ENCODE results near the gene KLK10.
"Not testable (repeated sequence)": the region's sequence is repeated elsewhere in the genome, so short reads cannot be mapped to it uniquely, and the experiment has no call there.

The KLK10 gene

DNA sequence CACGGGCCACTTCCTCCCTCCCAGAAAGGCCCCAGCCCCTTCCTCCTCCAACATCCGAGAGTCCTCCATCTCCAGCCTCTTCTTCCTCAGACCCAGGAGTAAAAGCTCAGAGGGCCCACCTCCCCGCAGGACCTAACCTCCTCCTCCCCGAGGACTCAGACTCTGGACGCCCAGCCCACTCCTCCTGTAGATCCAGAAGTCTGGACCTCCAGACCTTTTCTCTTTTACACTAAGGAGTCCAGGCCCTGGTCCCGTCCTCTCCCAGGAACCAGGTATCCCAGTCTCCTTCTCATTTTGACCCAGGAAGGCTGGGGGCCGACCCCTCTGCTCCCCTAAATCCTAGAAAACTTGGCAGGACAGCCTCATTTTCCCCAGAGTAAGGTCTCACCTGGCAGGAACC lies 16.2 kb downstream of the KLK10 start:
- H3K36me3 ChIP-seq (ENCODE audit: control insufficient read depth, insufficient read depth, low read length): no peaks in the 10 kb centered on the region
- no peak overlapping the region for H3K4me3 ChIP-seq (ENCODE audit: low read length)
- no peak overlapping the region for H3K27ac ChIP-seq (ENCODE audit: low read length)
- WGBS (ENCODE audit: insufficient coverage, insufficient read length): no CpG with 5 or more reads among the region's 7 CpGs
- H3K27me3 ChIP-seq (ENCODE audit: control insufficient read depth, insufficient read depth, low read length): no peaks in the 10 kb centered on the region
- H3K9me3 ChIP-seq (ENCODE audit: control insufficient read depth, insufficient read depth, low read length): no peaks in the 10 kb centered on the region
- no peak for DNase-seq (ENCODE audit: low read depth, low spot score)
- H3K4me1 ChIP-seq (ENCODE audit: control insufficient read depth, insufficient read depth, low read length): peaks cover 1% of the 10 kb centered on the region

DNA sequence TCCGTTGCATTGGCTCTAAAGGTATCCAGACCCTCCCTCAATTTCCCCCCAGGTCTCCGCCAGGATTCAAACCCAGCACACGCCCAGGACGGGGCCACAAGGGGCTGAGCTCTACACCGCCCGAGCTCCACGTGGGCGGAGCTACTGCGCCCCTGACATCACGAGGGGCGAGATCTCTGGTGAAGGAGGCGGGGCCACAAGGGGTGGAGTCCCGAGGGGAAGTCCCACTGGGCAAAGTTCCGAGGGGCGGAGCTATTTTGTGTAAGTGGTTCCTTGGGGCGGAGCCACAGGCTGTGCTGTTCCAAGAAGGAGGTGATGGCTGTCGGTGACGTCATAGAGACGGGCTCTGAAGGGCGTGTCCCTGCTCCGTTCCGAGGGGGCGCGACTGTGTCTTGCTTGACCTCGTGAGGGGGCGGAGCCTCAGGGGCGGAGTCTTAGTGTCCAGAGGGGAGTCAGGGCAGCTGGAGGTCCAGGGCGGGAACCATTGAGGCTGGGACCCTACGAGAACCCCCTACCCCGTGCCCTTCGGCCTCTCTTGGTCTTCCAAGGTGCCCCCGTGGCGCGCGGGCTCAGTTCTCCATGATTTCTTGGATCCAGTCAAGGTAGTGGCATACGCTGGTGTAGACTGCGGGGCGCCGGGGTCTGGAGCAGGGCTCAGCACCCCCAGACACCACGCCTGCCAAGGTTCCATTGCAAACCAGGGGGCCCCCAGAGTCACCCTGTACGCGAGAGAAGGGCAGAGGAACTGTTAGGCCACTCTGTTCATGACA lies 16.8 kb downstream of the KLK10 start:
- no peaks in the 10 kb centered on the region for H3K36me3 ChIP-seq (ENCODE audit: control insufficient read depth, insufficient read depth, low read length)
- no CpG with 5 or more reads among the region's 42 CpGs for WGBS (ENCODE audit: insufficient coverage, insufficient read length)
- no peaks in the 10 kb centered on the region for H3K9me3 ChIP-seq (ENCODE audit: control insufficient read depth, insufficient read depth, low read length)
- H3K4me3 ChIP-seq (ENCODE audit: low read length): no peak overlapping the region
- no peak overlapping the region for H3K27ac ChIP-seq (ENCODE audit: low read length)
- no peaks in the 10 kb centered on the region for H3K27me3 ChIP-seq (ENCODE audit: control insufficient read depth, insufficient read depth, low read length)
- H3K4me1 ChIP-seq (ENCODE audit: control insufficient read depth, insufficient read depth, low read length): peaks cover 1% of the 10 kb centered on the region
- no peak for DNase-seq (ENCODE audit: low read depth, low spot score)

DNA sequence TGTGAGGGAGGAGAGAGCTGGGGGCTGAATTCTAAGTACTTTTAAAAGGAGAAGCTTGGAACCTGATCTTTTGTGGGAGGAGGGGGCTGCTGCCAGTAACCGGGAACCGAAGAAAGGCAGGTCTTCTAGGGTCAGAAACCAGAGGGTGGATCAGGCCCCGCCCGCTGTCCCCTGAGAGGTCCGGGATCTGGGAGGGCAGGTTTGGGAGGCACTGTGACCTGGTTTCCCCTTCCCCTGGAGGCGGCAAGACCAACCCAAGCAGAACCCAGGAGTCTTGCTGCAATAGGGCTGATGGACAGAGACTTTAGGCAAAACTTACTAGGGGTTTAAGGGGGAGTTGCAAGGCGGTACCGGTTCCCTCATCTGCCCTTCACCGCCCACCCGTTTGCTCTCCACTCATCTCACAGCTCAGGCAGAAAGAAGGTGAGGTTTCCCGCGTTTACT lies 17.4 kb downstream of the KLK10 start:
- H3K36me3 ChIP-seq (ENCODE audit: control insufficient read depth, insufficient read depth, low read length): no peaks in the 10 kb centered on the region
- H3K4me1 ChIP-seq (ENCODE audit: control insufficient read depth, insufficient read depth, low read length): peaks cover 1% of the 10 kb centered on the region
- no peak overlapping the region for H3K27ac ChIP-seq (ENCODE audit: low read length)
- no CpG with 5 or more reads among the region's 12 CpGs for WGBS (ENCODE audit: insufficient coverage, insufficient read length)
- H3K9me3 ChIP-seq (ENCODE audit: control insufficient read depth, insufficient read depth, low read length): no peaks in the 10 kb centered on the region
- H3K27me3 ChIP-seq (ENCODE audit: control insufficient read depth, insufficient read depth, low read length): no peaks in the 10 kb centered on the region
- no peak overlapping the region for H3K4me3 ChIP-seq (ENCODE audit: low read length)
- DNase-seq (ENCODE audit: low read depth, low spot score): no peak

DNA sequence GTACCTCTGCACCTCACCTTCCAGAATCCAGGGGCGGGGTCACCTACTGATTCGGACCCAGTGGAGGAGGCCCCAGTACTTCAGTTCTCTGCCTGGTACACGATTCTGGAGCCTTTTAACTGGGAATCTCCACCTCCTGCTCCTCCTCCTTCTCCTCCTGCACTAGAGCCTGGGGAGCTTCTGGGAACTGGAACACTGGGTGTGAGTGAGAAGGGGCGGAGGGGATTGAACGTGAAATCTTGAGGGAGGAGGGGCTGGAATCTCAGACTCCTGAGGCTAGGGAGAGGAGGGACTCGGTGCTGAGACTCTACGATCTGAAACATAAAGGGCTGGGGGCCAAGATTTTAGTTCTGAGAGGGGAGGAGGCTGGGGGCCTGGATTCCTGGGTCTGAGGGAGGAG lies 18.0 kb downstream of the KLK10 start, which contains the start of gene KLK8:
KLK8 (minus strand) TSS at position 90 of the 400 bp plus-strand sequence. CDS start 437 bp downstream, outside the sequence.
- peaks cover 1% of the 10 kb centered on the region for H3K4me1 ChIP-seq (ENCODE audit: control insufficient read depth, insufficient read depth, low read length)
- H3K4me3 ChIP-seq (ENCODE audit: low read length): no peak within 1 kb of the TSS

DNA sequence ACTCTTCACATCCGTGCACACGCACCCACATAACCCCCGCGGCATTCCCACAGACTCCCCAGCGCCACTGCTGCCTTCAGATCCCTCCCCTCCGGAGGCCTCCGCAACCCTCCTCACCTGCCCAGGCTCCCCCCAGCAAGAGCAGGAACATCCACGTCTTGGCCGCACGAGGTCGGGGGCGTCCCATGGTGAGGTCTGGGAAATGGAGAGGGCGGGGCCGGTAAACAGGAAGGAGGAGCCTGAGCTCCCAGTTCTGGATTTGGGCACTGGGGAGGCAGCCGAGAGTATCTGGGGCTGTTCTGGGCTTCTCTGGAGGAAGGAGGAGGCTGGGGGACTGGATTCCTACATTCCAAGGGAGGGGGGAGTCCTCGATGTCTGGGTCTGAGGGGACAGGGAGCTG lies 18.5 kb downstream of the KLK10 start:
- Histone ChIP-seq H3K4me1 (ENCODE audit: control insufficient read depth, insufficient read depth, low read length) (peaks cover 1% of the 10 kb centered on the region), H3K27ac (ENCODE audit: low read length) (no peak overlapping the region), H3K9me3 (ENCODE audit: control insufficient read depth, insufficient read depth, low read length) (no peaks in the 10 kb centered on the region), H3K27me3 (ENCODE audit: control insufficient read depth, insufficient read depth, low read length) (no peaks in the 10 kb centered on the region), H3K4me3 (ENCODE audit: low read length) (no peak overlapping the region), H3K36me3 (ENCODE audit: control insufficient read depth, insufficient read depth, low read length) (no peaks in the 10 kb centered on the region)
- no CpG with 5 or more reads among the region's 16 CpGs for WGBS (ENCODE audit: insufficient coverage, insufficient read length)
- DNase-seq (ENCODE audit: low read depth, low spot score): no peak

More for the DNA sequence above, 18.0 kb downstream of the KLK10 start, which contains the start of gene KLK8:
- Histone ChIP-seq H3K9me3 (ENCODE audit: control insufficient read depth, insufficient read depth, low read length) (no peaks in the 10 kb centered on the region), H3K27ac (ENCODE audit: low read length) (no peak within 1 kb of the TSS), H3K27me3 (ENCODE audit: control insufficient read depth, insufficient read depth, low read length) (no peaks in the 10 kb centered on the region), H3K36me3 (ENCODE audit: control insufficient read depth, insufficient read depth, low read length) (no peaks in the 10 kb centered on the region)
- WGBS (ENCODE audit: insufficient coverage, insufficient read length): no CpG with 5 or more reads among the region's 7 CpGs
- DNase-seq (ENCODE audit: low read depth, low spot score): no peak

DNA sequence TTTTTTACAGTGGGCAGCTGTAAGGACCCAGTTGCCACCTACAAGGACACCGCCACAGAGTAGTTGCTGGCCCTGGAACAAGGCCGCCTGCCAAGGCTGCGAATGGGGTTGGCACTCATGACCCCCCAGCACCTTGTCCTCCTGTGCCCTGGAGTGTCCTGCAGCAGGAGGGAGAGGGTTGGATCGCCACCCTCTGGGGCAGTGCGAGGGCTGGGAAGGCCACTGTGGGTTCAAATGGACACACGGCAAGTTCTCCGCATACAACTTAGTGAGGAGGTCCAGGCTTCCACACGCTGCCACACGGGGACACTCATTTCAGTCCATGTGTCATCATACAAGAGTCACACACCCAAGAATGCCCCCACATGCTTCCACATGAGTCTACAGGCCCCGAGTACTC lies 19.1 kb downstream of the KLK10 start:
- WGBS (ENCODE audit: insufficient coverage, insufficient read length): no CpG with 5 or more reads among the region's 10 CpGs
- no peaks in the 10 kb centered on the region for H3K9me3 ChIP-seq (ENCODE audit: control insufficient read depth, insufficient read depth, low read length)
- H3K4me3 ChIP-seq (ENCODE audit: low read length): no peak overlapping the region

DNA sequence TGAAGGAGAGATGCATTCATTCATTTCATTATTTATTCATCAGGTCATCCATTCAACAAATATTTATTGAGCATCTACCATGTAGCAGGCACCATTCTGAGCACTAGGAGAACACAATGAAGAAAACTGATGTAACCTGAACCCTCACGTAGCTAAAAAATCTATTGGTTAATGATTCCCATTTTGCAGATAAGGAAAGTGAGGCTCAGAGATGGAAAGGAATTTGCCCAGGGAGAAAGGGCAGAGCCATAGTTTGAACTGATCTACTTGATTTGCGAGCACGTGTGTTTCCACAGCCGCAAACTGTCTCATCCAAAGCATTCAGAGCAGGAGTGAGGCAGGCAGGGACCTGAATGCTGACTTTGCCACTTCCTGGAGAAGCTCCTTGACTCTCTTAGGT lies 20.8 kb downstream of the KLK10 start:
- WGBS (ENCODE audit: insufficient coverage, insufficient read length): no CpG with 5 or more reads among the region's 4 CpGs
- Histone ChIP-seq H3K9me3 (ENCODE audit: control insufficient read depth, insufficient read depth, low read length) (no peaks in the 10 kb centered on the region), H3K36me3 (ENCODE audit: control insufficient read depth, insufficient read depth, low read length) (no peaks in the 10 kb centered on the region), H3K4me1 (ENCODE audit: control insufficient read depth, insufficient read depth, low read length) (peaks cover 1% of the 10 kb centered on the region), H3K27ac (ENCODE audit: low read length) (no peak overlapping the region), H3K27me3 (ENCODE audit: control insufficient read depth, insufficient read depth, low read length) (no peaks in the 10 kb centered on the region), H3K4me3 (ENCODE audit: low read length) (no peak overlapping the region)
- no peak for DNase-seq (ENCODE audit: low read depth, low spot score)

More for the DNA sequence above, 19.1 kb downstream of the KLK10 start:
- Histone ChIP-seq H3K27me3 (ENCODE audit: control insufficient read depth, insufficient read depth, low read length) (no peaks in the 10 kb centered on the region), H3K36me3 (ENCODE audit: control insufficient read depth, insufficient read depth, low read length) (no peaks in the 10 kb centered on the region), H3K4me1 (ENCODE audit: control insufficient read depth, insufficient read depth, low read length) (peaks cover 1% of the 10 kb centered on the region), H3K27ac (ENCODE audit: low read length) (no peak overlapping the region)
- no peak for DNase-seq (ENCODE audit: low read depth, low spot score)

DNA sequence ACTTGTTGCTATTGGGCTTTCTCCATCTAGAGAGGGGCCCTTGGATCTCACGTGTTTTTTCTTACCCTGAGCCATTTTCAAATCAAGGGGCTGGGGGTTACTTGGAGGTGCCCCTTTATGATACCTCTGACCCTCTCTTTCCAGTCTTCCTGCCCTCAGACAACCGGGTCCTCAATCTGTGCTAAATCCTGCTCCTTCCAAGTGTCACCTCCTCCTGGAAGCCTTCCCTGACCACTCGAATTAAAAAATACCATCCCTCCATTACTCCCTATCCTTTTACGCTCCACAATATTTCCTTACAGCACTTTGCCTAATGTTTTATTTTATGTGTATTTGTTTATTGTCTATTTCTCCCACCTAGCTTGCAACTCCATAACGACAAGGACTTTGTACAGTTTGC lies 21.4 kb downstream of the KLK10 start:
- H3K27me3 ChIP-seq (ENCODE audit: control insufficient read depth, insufficient read depth, low read length): no peaks in the 10 kb centered on the region
- no peak for DNase-seq (ENCODE audit: low read depth, low spot score)
- peaks cover 1% of the 10 kb centered on the region for H3K4me1 ChIP-seq (ENCODE audit: control insufficient read depth, insufficient read depth, low read length)
- no peaks in the 10 kb centered on the region for H3K36me3 ChIP-seq (ENCODE audit: control insufficient read depth, insufficient read depth, low read length)
- no peaks in the 10 kb centered on the region for H3K9me3 ChIP-seq (ENCODE audit: control insufficient read depth, insufficient read depth, low read length)
- WGBS (ENCODE audit: insufficient coverage, insufficient read length): 100% methylated on average over 2 of the region's 5 CpGs
- H3K4me3 ChIP-seq (ENCODE audit: low read length): no peak overlapping the region
- H3K27ac ChIP-seq (ENCODE audit: low read length): no peak overlapping the region

DNA sequence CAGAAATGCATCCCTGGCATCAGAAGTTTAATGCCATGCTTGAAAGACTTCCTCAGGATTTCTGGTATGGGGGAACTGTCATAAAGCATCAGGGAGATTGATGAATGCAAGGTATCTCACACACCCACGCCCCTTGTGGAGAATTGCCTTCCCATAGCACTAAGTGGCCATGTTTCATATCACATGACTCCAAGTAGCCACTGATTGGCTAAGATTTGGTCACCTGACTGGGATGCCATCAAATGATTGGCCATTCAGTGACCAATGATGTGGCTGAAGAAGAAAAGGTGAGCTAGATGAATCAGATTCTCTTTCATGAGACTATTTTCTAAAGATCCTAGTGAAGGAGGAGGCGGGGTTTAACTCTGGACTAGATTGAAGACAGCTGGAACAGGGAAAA lies 25.4 kb downstream of the KLK10 start:
- no peak for DNase-seq (ENCODE audit: low read depth, low spot score)
- WGBS (ENCODE audit: insufficient coverage, insufficient read length): no CpG with 5 or more reads among the region's 2 CpGs
- H3K27ac ChIP-seq (ENCODE audit: low read length): no peak overlapping the region
- no peaks in the 10 kb centered on the region for H3K36me3 ChIP-seq (ENCODE audit: control insufficient read depth, insufficient read depth, low read length)
- H3K4me3 ChIP-seq (ENCODE audit: low read length): no peak overlapping the region
- H3K27me3 ChIP-seq (ENCODE audit: control insufficient read depth, insufficient read depth, low read length): no peaks in the 10 kb centered on the region
- H3K4me1 ChIP-seq (ENCODE audit: control insufficient read depth, insufficient read depth, low read length): no peaks in the 10 kb centered on the region
- H3K9me3 ChIP-seq (ENCODE audit: control insufficient read depth, insufficient read depth, low read length): no peaks in the 10 kb centered on the region

DNA sequence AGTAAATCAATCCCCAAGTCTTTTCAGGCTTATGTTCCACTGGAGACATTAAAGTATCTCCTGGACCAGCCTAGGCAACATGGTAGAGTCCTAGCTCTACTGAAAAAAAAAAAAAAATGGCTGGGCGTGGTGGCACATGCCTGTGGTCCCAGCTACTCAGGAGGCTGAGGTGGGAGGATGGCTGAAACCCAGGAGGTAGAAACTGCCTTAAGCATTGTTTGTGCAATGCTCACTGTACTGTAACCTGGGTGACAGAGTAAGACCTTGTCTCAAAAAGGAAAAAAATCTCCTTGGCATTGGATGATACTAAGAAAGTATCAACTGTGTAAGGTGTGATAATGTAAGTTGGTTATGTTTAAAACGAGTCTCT lies 26.9 kb downstream of the KLK10 start:
- Histone ChIP-seq H3K27ac (ENCODE audit: low read length) (no peak overlapping the region), H3K36me3 (ENCODE audit: control insufficient read depth, insufficient read depth, low read length) (no peaks in the 10 kb centered on the region), H3K27me3 (ENCODE audit: control insufficient read depth, insufficient read depth, low read length) (no peaks in the 10 kb centered on the region), H3K4me3 (ENCODE audit: low read length) (no peak overlapping the region), H3K4me1 (ENCODE audit: control insufficient read depth, insufficient read depth, low read length) (no peaks in the 10 kb centered on the region), H3K9me3 (ENCODE audit: control insufficient read depth, insufficient read depth, low read length) (no peaks in the 10 kb centered on the region)
- no peak for DNase-seq (ENCODE audit: low read depth, low spot score)
- WGBS (ENCODE audit: insufficient coverage, insufficient read length): 100% methylated on average over 1 of the region's 2 CpGs

DNA sequence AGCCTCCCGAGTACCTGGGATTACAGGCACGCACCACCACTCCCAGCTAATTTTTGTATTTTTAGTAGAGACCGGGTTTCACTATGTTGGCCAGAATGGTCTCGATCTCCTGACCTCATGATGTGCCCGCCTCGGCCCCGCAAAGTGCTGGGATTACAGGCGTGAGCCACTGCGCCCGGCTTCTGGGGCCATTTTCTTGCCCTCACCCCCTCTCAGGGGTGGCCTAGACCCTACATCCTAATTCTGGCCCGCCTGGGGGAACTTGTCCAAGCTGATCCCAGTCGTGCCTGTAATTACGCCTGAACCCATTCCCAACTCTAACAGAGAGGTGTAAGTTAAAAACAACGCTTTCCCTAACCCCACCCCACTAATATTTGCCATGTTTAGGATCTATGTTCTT lies 35.1 kb downstream of the KLK10 start:
- DNase-seq (ENCODE audit: low read depth, low spot score); H3K27ac ChIP-seq (ENCODE audit: low read length); H3K27me3 ChIP-seq (ENCODE audit: control insufficient read depth, insufficient read depth, low read length); H3K9me3 ChIP-seq (ENCODE audit: control insufficient read depth, insufficient read depth, low read length); H3K36me3 ChIP-seq (ENCODE audit: control insufficient read depth, insufficient read depth, low read length); H3K4me3 ChIP-seq (ENCODE audit: low read length); H3K4me1 ChIP-seq (ENCODE audit: control insufficient read depth, insufficient read depth, low read length): not testable (repeated sequence)
- WGBS (ENCODE audit: insufficient coverage, insufficient read length): no CpG with 5 or more reads among the region's 14 CpGs

Measured in iPS DF 6.9 (cell line).